Heart right ventricle (tissue), 16 donors: ENCODE results near the gene PSMD2. TPM values are rescaled to one million over a fixed set of nuclear protein-coding genes. Genes with fewer than 3 reads are reported as not detected.

Source experiments
- ATAC-seq, 8 donors: fragments of 200-7000 bp; cut with Tn5 transposase; one replicate each; pipeline ENCODE4 v1.9.1; 2020; ENCODE audit warnings: mild to moderate bottlenecking in 8 of 8, moderate library complexity in 8 of 8, moderate number of reproducible peaks in 1 of 8
- DNase-seq, 2 donors: peaks; one replicate each; pipeline ENCODE4 v3.0.0-alpha.2; 2020
- H3K27ac ChIP-seq, 10 donors: fragments of 200-600 bp; sonication (generic) in 2 of 10; one replicate each; pipeline versions ENCODE4 v1.5.0 to v1.8.0; 2020 to 2022; ENCODE audit warnings: mild to moderate bottlenecking in 3 of 10
- H3K27me3 ChIP-seq, 7 donors: fragments of 200-600 bp; one replicate each; pipeline ENCODE4 v1.8.0; 2021 to 2022; ENCODE audit warnings: mild to moderate bottlenecking in 2 of 7
- H3K36me3 ChIP-seq, 9 donors: fragments of 200-600 bp; sonication (generic) in 1 of 9; one replicate each; pipeline versions ENCODE4 v1.5.0 to v1.8.0; 2020 to 2022; ENCODE audit warnings: mild to moderate bottlenecking in 2 of 9
- H3K4me1 ChIP-seq, 9 donors: fragments of 200-600 bp; sonication (generic) in 1 of 9; one replicate each; pipeline versions ENCODE4 v1.5.0 to v1.8.0; 2020 to 2022; ENCODE audit warnings: mild to moderate bottlenecking in 4 of 9
- H3K4me3 ChIP-seq, 10 donors: fragments of 200-600 bp; sonication (generic) in 2 of 10; one replicate each; pipeline versions ENCODE4 v1.5.0 to v1.8.0; 2020 to 2022; ENCODE audit warnings: mild to moderate bottlenecking in 7 of 10, moderate library complexity in 2 of 10
- H3K9me3 ChIP-seq, 11 donors: fragments of 200-600 bp in 10 of 11; sonication (generic) in 2 of 11; one replicate each; pipeline versions ENCODE4 v1.5.0 to v1.8.0; 2013 to 2022; ENCODE audit warnings: mild to moderate bottlenecking in 2 of 11, control low read depth in 1 of 11, moderate library complexity in 1 of 11
- CTCF ChIP-seq, 9 donors: fragments of 200-600 bp; sonication (generic) in 2 of 9; IDR thresholded peaks; one replicate each; pipeline versions ENCODE4 v1.5.0 to v1.8.0; 2021 to 2022; ENCODE audit warnings: antibody characterized with exemption in 9 of 9, mild to moderate bottlenecking in 5 of 9, moderate library complexity in 1 of 9
- WGBS, 2 donors: extraction: QIAGEN DNeasy Blood & Tissue Kit; methylation state at CpG; one replicate each; pipeline ENCODE4 v1.1.7; 2013; ENCODE audit warnings: inconsistent platforms in 1 of 2; 5-methylcytosine and 5-hydroxymethylcytosine counted together
- intact Hi-C, 10 donors: fragments of 100-400 bp; cut with DNase I; formaldehyde crosslinking; loops; one replicate each; pipeline versions ENCODE4 v1.11.1 to v1.14.2; 2022
- polyA plus RNA-seq, 2 donors: library from polyadenylated mRNA; stranded (reverse); fragments of 200-250 nt; gene quantifications; one replicate each; pipeline ENCODE4 v1.2.3, GENCODE V29; 2013
- total RNA-seq, 10 donors: library from RNA; stranded (reverse); fragmentation: NEBNext Ultra II Directional in 3 of 10; extraction: Animal tissue kit (Norgen Biotek cat#: 25700) in 3 of 10; gene quantifications; one replicate each; pipeline versions ENCODE4 v1.2.1 to v1.2.4, GENCODE V29; 2021 to 2023
- donor health status: Arrhythmogenic right ventricular cardiomyopathy.
- donor health status: ischemic (EF 13 %, LVEDD 7.1; RV severe dilation, severe dysfunction).
- donor health status: healthy with polysubstance abuse.
- donor health status: DM: no; HTN: yes; CAD: no.
- donor health status: DM: no; HTN: no; CAD: no.
- donor health status: ischemic (EF 25% LVEDD 6.9; RV normal size, moderate dysfunction).
- donor health status: ischemic (EF 25% LVEDD 5.7; RV mildly dilated, moderate dysfunction).
- donor health status: healthy.
- donor health status: DM: yes; HTN: yes; CAD: no.
- donor health status: Ischemic cardiomyopathy.
- donor health status: ischemic (EF 35%, LVEDD 5.7; RV mildly dilated, moderate dysfunction).
- donor health status: nonischemic (EF 11% LVEDD 7.7; RV severe dilation, severe dysfunction).
- donor health status: DM: yes; HTN: yes; CAD: no.
- donor health status: PGD.
- donor health status: ischemic (EF 29% LVEDD 5.4; RV normal size, mild dysfunction).
- donor health status: nonischemic (EF 23%, LVEDD 6.1; RV moderate dilation, normal function).

The PSMD2 gene
- total and polyA plus RNA-seq, 12 donors: 49.0 to 288 (median 231) TPM

DNA sequence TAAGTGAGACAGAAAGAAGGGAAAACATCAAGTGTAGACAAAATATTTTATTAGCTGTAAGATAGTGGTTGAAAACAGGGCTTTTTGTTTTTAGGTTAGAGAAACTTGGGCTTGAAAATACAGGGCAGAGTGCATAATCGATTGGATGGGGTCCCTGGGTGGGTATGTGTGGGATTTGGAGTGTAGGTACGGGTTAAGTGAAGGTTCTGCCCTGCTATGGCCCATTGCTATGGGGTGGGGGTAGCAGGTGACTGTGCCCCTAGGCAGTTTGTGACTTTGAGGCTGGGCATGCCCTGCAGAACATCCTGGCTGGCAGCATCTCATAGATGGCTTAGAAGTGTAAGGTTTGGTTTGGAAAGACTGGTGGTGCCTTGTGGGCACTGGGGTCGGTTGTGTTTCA, 34.7 kb downstream of the PSMD2 start:
- peaks cover 0 to 68% (median 56%) of the 10 kb centered on the region in 9 donors for H3K36me3 ChIP-seq

DNA sequence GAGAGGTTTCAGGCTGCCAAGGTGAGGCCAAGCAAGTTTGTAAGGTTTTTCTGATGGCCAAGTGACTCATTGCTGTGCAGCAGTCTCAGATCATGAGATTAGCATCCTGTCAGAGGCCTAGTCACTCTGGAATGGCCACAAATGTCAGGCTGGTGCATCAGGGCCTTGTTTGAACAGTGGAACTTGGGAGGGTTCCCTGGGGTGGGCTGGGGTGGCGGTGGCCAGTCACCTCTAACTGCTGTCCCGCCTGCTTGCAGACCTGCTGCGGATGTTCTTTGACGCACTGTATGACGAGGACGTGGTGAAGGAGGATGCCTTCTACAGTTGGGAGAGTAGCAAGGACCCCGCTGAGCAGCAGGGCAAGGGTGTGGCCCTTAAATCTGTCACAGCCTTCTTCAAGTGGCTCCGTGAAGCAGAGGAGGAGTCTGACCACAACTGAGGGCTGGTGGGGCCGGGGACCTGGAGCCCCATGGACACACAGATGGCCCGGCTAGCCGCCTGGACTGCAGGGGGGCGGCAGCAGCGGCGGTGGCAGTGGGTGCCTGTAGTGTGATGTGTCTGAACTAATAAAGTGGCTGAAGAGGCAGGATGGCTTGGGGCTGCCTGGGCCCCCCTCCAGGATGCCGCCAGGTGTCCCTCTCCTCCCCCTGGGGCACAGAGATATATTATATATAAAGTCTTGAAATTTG, 35.6 kb downstream of the PSMD2 start:
- Histone ChIP-seq H3K4me3 (no peak overlapping the region), H3K27me3 (no peaks in the 10 kb centered on the region), H3K36me3 (peaks cover 0 to 59% (median 47%) of the 10 kb centered on the region in 9 donors), H3K27ac (peak overlapping the region in 8 of 10 donors; percentile 94 to 99 (median 96)), H3K9me3 (no peaks in the 10 kb centered on the region), H3K4me1 (peaks cover 18 to 61% (median 45%) of the 10 kb centered on the region in 9 donors)
- intact Hi-C loops: loop anchor here in 2 of 10 donors (2.0 to 10.0 kb wide), 2 partner anchors 20 to 150 kb away; partner anchors contain the start of genes ABCF3 (in 1 of the 2) and EIF4G1 (in 1 of the 2)
- DNase-seq (no peak), ATAC-seq (no peak)
- TF ChIP-seq CTCF (IDR thresholded peaks at IDR 0.05): no peak
- 84 to 87% methylated on average over 15 of the region's 15 CpGs for WGBS, 2 donors

More for the DNA sequence above, 34.7 kb downstream of the PSMD2 start:
- Histone ChIP-seq H3K4me1 (peaks cover 12 to 52% (median 37%) of the 10 kb centered on the region in 9 donors), H3K4me3 (no peak overlapping the region), H3K27ac (peak overlapping the region in 2 of 10 donors; percentile 34 to 47), H3K9me3 (no peaks in the 10 kb centered on the region), H3K27me3 (no peaks in the 10 kb centered on the region)
- no peak for DNase-seq
- ATAC-seq: no peak
- no peak for TF ChIP-seq CTCF (IDR thresholded peaks at IDR 0.05)
- intact Hi-C loops: loop anchor here in 2 of 10 donors (2.0 to 10.0 kb wide), 2 partner anchors 19 to 149 kb away; partner anchors contain the start of genes ABCF3 (in 1 of the 2) and EIF4G1 (in 1 of the 2)
- 84 to 85% methylated on average over 3 of the region's 3 CpGs for WGBS, 2 donors

DNA sequence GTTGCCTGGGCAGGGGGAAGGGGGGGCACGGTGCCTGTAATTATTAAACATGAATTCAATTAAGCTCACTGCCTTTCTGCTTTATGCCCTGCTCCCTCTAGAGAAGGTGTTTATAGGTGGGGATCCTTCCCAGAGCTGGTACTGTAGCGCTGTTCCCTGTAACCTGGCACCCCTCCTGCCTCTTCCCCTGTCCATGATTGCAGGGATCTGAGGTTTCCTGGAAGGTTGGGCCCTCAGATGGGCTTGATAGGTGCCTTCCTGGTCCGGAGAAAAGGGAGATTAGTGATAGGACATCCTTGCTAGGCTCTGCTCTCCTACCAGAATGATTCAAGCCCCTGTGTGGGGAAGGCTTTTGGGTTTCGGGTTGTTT, 36.2 kb downstream of the PSMD2 start:
- H3K4me1 ChIP-seq: peaks cover 18 to 63% (median 45%) of the 10 kb centered on the region in 9 donors
- DNase-seq: no peak
- TF ChIP-seq CTCF (IDR thresholded peaks at IDR 0.05): no peak
- intact Hi-C loops: loop anchor here in 2 of 10 donors (2.0 to 10.0 kb wide), 2 partner anchors 20 to 150 kb away; partner anchors contain the start of genes ABCF3 (in 1 of the 2) and EIF4G1 (in 1 of the 2)
- H3K4me3 ChIP-seq: peak overlapping the region in 8 of 10 donors; percentile 58 to 96 (median 82)
- H3K27me3 ChIP-seq: no peaks in the 10 kb centered on the region
- H3K27ac ChIP-seq: peak overlapping the region; percentile 81 to 99 (median 96)
- ATAC-seq: no peak
- H3K36me3 ChIP-seq: peaks cover 0 to 53% (median 40%) of the 10 kb centered on the region in 9 donors
- no peaks in the 10 kb centered on the region for H3K9me3 ChIP-seq
- 55 to 60% methylated on average over 4 of the region's 4 CpGs for WGBS, 2 donors

GRCh38 chr3:184335661-184336546, 36.9 kb downstream of the PSMD2 start:
- WGBS, 2 donors: 0% methylated on average over 51 to 77 of the region's 77 CpGs
- Histone ChIP-seq H3K4me3 (peak overlapping the region; percentile 51 to 96 (median 82)), H3K27ac (peak overlapping the region; percentile 81 to 99 (median 96)), H3K4me1 (peaks cover 18 to 65% (median 45%) of the 10 kb centered on the region in 9 donors), H3K36me3 (peaks cover 0 to 49% (median 34%) of the 10 kb centered on the region in 9 donors), H3K27me3 (no peaks in the 10 kb centered on the region), H3K9me3 (no peaks in the 10 kb centered on the region)
- TF ChIP-seq CTCF (IDR thresholded peaks at IDR 0.05): no peak
- DNase-seq: peak; percentile 88 to 91
- intact Hi-C loops: loop anchor here in 3 of 10 donors (2.0 to 10.0 kb wide), 4 partner anchors 21 to 151 kb away; partner anchors contain the start of genes ABCF3 (in 1 of the 3), EIF4G1 (in 1 of the 3) and PSMD2 (in 1 of the 3)
- ATAC-seq: peak; percentile 63 to 75 (median 68)
